HG02973 (cell line): ENCODE measurements around the gene CENPT.
"Not testable (repeated sequence)": the region's sequence is repeated elsewhere in the genome, so short reads cannot be mapped to it uniquely, and the experiment has no call there.

Experiments used
- ATAC-seq: cut with Tn5 transposase; IDR thresholded peaks from one replicate; pipeline ENCODE4 v1.9.1; 2021; ENCODE audit warnings: moderate library complexity; ENCODE audit not compliant: unreplicated experiment

The CENPT gene

DNA sequence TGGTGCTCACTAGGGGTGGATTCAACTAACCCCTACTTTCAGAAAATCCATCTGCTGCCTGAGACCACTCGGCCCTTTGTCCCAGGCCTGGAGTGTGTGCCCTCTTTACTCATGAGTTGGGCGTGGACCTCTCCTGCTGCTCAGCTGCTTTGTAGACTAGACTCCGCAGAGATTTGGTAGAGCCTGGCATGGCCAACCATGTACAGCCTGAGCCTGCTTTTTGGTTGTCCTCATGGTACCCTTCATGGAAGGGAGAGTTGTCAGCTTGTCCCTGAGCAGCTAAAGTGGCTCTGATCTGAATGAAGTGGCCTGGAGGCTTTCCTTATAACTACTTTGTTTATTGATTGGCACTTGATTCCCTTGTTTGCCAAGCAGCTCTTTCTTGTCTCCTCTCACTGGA lies 26.9 kb upstream of the CENPT start:
- no peak for ATAC-seq

GRCh38 chr16:67873435-67874370 lies 26.2 kb upstream of the CENPT start:
- ATAC-seq, result no peak

DNA sequence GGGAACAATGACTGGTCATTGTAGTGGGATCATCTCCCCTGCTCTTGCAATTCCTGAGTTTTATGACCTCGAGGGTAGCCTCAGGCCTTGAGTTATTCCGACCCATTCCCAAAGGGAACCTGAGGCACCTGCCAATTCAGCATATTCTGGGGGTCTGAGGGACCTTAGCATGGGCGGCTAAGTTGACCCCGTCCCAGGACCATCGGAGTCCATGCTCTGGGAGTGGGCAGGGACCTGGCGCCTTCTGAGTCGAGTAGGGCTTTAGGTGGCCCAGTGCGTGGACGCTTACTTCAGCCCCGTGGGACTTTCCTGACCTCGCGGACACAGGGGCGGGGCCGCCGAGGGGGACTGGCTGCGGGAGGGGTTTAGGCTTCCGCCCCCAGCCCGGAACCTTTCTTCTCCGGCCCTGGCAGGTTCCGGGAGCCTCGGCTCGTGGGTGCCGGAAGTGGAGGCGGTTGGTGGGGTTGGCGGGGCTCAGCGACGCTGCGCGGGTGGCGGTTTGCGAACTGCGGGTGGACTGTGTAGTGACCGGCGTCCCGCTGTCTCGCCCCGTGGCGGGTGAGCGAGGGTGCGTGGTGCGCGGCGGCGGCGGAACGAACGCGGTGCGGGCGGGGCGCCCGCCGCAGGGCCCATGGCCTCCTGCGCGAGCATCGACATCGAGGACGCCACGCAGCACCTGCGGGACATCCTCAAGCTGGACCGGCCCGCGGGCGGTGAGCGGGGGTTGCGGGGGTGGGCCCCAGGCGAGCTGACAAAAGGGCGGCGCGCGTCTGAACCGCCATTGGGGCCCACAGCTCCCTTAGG lies 25.3 kb upstream of the CENPT start, which contains the start of gene EDC4:
TSS of gene EDC4 (plus strand) at position 422 of the 804 bp plus-strand sequence. CDS start at position 632, 210 bp downstream.
- peak; percentile 60 for ATAC-seq

DNA sequence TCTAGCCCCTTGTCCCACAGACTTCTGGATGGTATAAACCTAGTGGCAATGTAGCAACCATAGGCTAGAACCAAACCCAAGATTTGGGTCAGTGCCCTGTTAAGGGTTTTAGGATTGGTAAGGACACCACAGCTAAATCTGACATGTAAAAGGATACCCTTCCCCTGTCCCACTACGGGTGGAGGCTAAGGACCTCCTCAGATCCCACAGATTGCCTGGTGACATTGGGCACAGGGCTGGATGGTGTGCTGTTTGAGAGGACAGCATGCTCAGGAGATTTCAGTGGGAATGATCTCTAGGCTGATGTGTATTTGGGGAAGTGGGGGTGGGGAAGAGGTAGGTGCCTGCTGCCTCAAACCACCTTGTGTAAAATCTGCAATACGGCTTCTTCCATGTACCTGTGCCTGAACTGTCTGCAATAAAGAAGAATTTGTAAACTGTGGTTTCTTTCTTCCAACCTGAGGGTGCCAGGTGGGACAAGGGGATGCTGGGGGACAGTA lies 24.7 kb upstream of the CENPT start:
- no peak for ATAC-seq

GRCh38 chr16:67871256-67871655 lies 23.8 kb upstream of the CENPT start:
- ATAC-seq, result no peak

DNA sequence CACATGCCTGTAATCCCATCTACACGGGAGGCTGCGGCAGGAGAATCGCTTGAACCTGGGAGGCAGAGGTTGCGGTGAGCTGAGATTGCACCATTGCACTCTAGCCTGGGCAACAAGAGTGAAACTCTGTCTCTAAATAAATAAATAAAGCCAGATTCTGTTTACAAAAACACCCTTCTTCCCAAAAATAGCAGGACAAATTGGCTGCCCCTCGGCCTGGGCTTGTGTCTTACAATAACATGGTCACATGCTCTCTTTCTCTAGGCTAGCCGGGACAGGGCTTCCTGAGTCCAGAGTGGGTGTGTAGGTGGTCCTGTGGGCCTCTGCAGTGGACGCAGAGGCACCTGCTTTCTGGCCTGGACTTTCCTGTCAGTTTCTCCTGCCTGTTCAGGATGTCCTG lies 22.2 kb upstream of the CENPT start:
- ATAC-seq, result no peak

- no peak for ATAC-seq
These were observed 20.8 kb upstream of the CENPT start for GRCh38 chr16:67868290-67868689.

DNA sequence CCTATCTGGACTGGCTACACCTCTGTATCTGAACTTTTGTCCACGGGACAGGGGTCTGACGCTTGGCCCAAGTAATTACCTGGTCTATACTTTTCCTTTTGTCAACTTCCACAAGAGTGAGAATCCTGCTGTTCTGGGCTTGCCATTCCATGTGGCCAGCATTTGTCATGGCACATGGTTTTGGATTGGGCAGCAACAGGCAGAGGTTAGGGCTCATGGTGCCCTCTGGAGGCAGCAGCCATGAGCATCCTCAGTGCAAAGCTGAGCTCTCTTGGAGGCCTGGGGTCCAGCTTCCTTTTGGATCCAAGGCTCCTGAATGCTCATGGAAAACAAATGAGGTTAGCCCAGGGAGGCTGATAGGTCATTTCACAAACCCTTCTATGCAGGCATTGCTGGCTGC lies 17.8 kb upstream of the CENPT start:
- no peak for ATAC-seq

DNA sequence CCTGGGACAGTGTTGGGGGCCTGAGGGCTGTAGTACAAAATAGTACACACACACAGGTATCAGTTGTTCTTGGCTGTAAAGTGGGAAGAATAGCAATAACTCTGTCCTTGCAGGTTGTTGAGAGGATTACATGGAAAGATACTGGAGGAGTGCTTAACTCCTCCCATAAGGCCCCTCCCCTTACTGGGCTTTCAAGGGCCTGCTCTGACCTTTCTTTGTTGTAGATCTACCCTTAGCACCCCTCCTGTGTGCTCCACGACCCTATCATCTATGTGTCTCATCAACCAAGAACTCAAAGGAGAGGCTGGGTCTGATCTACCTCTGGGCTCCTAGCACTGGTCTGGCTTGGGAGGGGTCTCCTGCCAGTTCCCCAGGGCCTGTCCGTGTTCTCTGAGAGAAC lies 17.1 kb upstream of the CENPT start:
- ATAC-seq, result no peak

- ATAC-seq, result not testable (repeated sequence)
These were observed 16.6 kb upstream of the CENPT start for GRCh38 chr16:67864044-67864443.

DNA sequence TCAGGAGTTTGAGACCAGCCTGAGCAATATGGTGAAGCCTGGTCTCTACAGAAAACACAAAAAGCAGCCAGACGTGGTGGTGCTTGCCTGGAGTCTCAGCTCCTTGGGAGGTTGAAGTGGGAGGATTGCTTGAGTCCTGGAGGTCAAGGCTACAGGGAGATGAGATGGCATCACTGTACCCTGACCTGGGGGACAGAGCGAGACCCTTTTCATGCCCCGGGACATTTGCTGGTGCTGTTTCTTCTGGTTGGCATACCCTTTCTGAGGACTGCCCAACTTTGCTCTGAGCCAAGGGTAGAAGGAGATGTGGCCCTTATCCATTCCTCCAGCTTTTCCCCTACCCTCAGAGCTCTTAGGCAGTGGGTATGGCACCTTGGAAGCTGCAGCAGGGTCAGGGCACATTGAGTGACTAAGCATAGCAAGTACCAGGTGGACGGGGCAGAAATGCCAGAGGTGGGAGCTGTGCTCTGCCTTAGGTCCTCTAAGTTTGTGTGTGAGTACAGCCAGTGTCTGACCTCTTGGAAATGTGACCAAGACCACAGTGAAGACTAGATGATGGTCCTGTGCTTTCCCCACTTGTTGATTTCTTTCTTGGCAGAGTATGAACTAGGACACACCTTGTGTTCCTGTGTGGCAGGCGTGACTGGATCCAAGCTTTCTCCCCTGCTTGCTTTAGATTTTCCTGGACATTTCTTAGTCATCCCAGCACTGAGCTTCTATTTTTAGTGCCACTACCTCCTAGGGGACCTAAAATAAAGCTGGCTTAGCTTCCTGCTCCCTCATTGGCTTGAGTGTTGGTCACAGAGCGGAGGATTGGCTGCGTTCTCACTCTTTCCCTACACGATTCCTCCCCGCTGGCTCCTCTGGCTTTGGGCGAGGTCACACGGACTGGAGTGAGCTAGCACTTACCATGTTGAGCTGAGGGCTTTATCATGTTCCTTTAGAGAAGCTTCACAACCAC lies 15.4 kb upstream of the CENPT start:
- ATAC-seq, result no peak

- no peak for ATAC-seq
These were observed 14.4 kb upstream of the CENPT start for GRCh38 chr16:67861877-67862276.

DNA sequence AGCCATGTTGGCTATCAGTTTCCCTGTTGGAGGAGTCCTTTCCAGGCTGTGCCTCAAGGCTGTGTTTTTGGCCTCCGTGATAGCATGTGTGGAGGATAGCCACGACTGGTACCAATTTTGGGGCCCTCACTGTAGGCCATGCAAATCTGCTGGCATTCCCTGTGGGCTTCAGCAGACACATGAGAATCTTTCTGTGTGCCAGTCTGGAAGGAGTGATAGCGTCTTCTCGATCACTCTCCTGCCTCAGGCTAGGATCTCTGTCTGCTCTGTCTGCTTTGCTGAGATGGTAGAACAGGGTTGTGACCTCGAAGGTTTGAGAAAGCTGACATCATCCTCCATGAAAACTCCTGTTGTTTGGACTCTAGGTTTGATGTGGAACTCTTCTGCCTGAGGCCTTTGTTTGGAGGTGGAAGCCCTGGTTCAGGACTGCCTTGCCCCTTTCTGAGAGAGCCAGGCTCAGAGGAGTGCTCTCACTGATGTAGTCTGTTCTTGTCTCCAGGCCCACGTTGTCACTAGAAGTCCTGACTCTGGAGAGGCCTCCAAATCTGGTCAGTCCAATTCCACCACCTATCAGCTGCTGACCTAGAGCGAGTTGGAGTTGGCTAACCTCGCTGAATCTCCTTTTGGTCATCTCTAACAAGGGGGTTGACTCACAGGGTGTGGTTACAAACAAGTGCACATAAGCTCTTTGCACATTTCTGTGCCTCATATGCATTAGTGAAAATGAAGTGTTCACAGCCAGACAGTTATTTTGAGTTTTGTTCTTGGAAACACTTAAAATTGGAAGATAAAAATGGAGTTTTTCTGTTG lies 13.3 kb upstream of the CENPT start:
- no peak for ATAC-seq

DNA sequence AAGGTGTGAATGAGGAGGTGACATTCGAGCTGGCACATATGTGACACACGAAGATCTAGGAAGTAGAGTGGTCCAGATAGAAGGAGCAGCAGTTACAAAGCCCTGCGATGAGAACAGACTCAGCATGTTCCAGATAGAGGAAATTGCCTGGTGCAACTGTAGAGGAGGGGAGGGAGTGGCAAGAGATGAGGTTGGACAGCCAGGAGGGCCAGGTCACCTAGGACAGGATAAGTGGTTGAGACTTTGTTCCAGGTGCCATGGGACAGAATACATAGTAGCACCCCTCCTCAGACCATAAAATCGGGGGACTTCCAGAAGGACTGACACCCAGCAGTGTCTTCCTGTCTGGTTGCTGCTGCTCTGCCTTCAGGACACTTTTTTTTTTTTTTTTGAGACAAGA lies 11.0 kb upstream of the CENPT start:
- no peak for ATAC-seq

- no peak for ATAC-seq
These were observed 10.2 kb upstream of the CENPT start for GRCh38 chr16:67857547-67858233.

DNA sequence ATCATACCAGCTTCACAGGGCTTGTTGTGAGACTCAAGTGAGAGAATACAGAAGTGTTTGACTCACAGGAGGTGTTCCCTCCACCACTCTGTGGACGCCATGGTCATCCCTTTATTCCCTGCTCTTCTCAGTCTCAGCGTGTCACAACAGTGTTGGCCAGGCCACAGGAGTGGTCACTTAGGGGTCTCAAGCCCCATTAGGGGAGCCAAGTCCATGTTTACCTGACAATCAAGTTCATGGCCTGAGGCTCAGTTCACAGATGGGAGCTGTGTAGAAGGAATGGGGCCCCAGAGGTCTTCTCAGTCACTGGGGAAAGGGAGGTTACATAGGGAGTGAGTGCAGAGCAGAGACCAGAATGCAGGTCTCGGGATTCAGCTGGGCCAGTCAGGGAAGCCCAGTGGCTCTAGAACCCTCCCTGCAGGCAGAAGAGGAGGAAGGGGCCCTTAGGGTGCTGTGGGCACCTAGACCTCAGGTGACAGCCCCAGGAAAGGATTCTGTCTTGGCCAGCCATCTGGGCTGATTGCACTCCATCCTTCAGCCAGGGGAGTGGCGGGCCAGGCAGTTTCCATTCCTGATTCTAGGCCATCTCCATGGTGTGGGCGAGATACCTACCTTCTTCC lies 9.5 kb upstream of the CENPT start:
- ATAC-seq, result no peak

GRCh38 chr16:67855789-67856188 lies 8.3 kb upstream of the CENPT start:
- no peak for ATAC-seq

DNA sequence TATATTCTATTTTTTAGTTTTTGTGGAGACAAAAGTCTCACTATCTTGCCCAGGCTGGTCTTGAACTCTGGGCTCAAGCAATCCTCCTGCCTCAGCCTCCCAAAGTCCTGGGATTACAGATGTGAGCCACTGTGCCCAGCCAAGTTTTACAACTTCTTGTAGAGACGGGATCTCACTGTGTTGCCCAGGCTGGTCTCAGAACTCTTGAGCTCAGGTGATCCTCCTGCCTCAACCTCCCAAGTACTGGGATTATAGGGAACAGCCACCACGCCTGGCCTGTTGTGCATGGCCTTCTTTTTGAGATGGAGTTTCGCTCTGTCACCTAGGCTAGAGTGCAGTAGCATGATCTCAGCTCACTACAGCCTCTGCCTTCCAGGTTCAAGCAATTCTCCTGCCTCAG lies 6.2 kb upstream of the CENPT start:
- ATAC-seq, result no peak

DNA sequence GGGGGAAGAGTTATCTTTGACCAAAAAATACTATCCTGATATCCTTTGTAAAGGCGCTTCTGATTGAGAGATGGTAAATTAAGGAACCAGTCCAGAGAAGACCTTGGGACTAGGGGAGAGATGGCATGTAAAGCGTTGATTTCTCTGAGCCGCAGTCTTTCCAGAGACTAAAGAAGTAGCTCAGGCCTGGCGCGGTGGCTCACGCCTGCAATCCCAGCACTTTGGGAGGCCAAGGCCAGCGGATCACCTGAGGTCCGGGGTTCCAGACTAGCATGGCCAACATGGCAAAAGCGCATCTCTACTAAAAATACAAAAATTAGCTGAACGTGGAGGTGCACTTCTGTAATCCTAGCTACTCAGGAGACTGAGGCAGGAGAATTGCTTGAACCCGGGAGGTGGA lies 625 bp upstream of the CENPT start:
- ATAC-seq, result no peak
